PC-3 (cell line): ENCODE measurements around the gene AMZ1. TPM values are rescaled to one million over a fixed set of nuclear protein-coding genes. Genes with fewer than 3 reads are reported as not detected.

Experiments
- ATAC-seq: fragments of 200-7000 bp; cut with Tn5 transposase; 2 replicates; pipeline ENCODE4 v1.9.1; 2020; ENCODE audit warnings: mild to moderate bottlenecking, moderate library complexity
- BruUV-seq: library from RNA; stranded (reverse); fragments of 400-500 nt; replicated peaks from 2 replicates; lab custom pipeline; 2021; lab: Mats Ljungman, UMichigan
- CTCF ChIA-PET: fragments of 300-600 bp; sonication (Branson Sonifier 250); formaldehyde crosslinking; loops from one replicate; lab custom pipeline; 2022; ENCODE audit warnings: antibody characterized with exemption; lab: Charles Lee
- POLR2A ChIA-PET: fragments of 300-600 bp; sonication (Branson Sonifier 250); formaldehyde crosslinking; loops from one replicate; lab custom pipeline; 2022; ENCODE audit warnings: antibody characterized with exemption; ENCODE audit not compliant: unreplicated experiment; lab: Charles Lee
- DNase-seq: peaks from one replicate; pipeline ENCODE4 v3.0.0-alpha.2; 2015
- H2AFZ ChIP-seq: fragments of 300-600 bp; sonication (generic); 2 replicates; pipeline ENCODE4 v1.6.0; 2016; ENCODE audit warnings: antibody characterized with exemption, low read length
- H3F3A ChIP-seq: fragments of 300-600 bp; sonication (generic); one replicate; pipeline ENCODE4 v1.6.0; 2017; ENCODE audit warnings: antibody characterized with exemption, low read length, control low read depth, mild to moderate bottlenecking; ENCODE audit not compliant: unreplicated experiment
- H3K27ac ChIP-seq: fragments of 300-600 bp; sonication (generic); 2 replicates; pipeline ENCODE4 v1.5.1; 2016; ENCODE audit warnings: mild to moderate bottlenecking, low read length
- H3K27me3 ChIP-seq: fragments of 300-600 bp; sonication (generic); 2 replicates; pipeline ENCODE4 v1.6.1; 2016; ENCODE audit warnings: low read length, mixed read lengths
- H3K36me3 ChIP-seq: fragments of 300-600 bp; sonication (generic); 2 replicates; pipeline ENCODE4 v1.6.1; 2016; ENCODE audit warnings: low read depth, mixed run types, low read length, mixed read lengths
- H3K4me1 ChIP-seq: fragments of 300-600 bp; sonication (generic); 2 replicates; pipeline ENCODE4 v1.5.1; 2016; ENCODE audit warnings: low read length; ENCODE audit not compliant: insufficient read depth
- H3K4me2 ChIP-seq: fragments of 300-600 bp; sonication (generic); 2 replicates; pipeline ENCODE4 v1.6.0; 2016; ENCODE audit warnings: low read length
- H3K4me3 ChIP-seq: fragments of 300-600 bp; sonication (generic); 2 replicates; pipeline ENCODE4 v1.5.1; 2016; ENCODE audit warnings: mild to moderate bottlenecking, low read length, mixed read lengths
- H3K79me2 ChIP-seq: fragments of 300-600 bp; sonication (generic); 2 replicates; pipeline ENCODE4 v1.6.1; 2017; ENCODE audit warnings: low read length, mixed read lengths
- H3K9ac ChIP-seq: fragments of 300-600 bp; sonication (generic); 2 replicates; pipeline ENCODE4 v1.6.0; 2016; ENCODE audit warnings: mild to moderate bottlenecking, low read length
- H3K9me2 ChIP-seq: fragments of 300-600 bp; sonication (generic); replicated peaks from 2 replicates; pipeline ENCODE4 v1.6.1; 2016; ENCODE audit warnings: mixed run types, low read length, mixed read lengths
- H3K9me3 ChIP-seq: fragments of 300-600 bp; sonication (generic); 2 replicates; pipeline ENCODE4 v1.6.1; 2016; ENCODE audit warnings: low read length, mixed read lengths
- H4K20me1 ChIP-seq: fragments of 300-600 bp; sonication (generic); 2 replicates; pipeline ENCODE4 v1.6.1; 2016; ENCODE audit warnings: low read length, mixed read lengths
- CTCF ChIP-seq: fragments of 300-600 bp; sonication (generic); conservative IDR thresholded peaks from 2 replicates; pipeline ENCODE4 v1.5.1; 2017; ENCODE audit warnings: antibody characterized with exemption, low read depth, mild to moderate bottlenecking, low read length
- EZH2 ChIP-seq: fragments of 300-600 bp; sonication (generic); IDR thresholded peaks from one replicate; pipeline ENCODE4 v1.6.1; 2017; ENCODE audit warnings: antibody characterized with exemption, mild to moderate bottlenecking, low read length; ENCODE audit not compliant: unreplicated experiment
- EZH2phosphoT487 ChIP-seq: fragments of 300-600 bp; sonication (generic); IDR thresholded peaks from 2 replicates; pipeline ENCODE4 v1.6.1; 2018; ENCODE audit warnings: mild to moderate bottlenecking, antibody characterized with exemption, low read length, borderline replicate concordance
- intact Hi-C: fragments of 100-400 bp; cut with micrococcal nuclease; formaldehyde crosslinking; loops from 2 replicates; pipeline ENCODE4 v1.9.0; 2023
- total RNA-seq: library from RNA; depleted of rRNA; stranded (reverse); fragments of >200 nt; gene quantifications from 2 replicates; pipeline ENCODE4 v1.2.3, GENCODE V29; 2014

AMZ1 gene
- total RNA-seq, 1 experiment from 2014 or later = not detected

- Histone ChIP-seq H3K4me3 (no peak overlapping the region), H3K4me2 (no peak overlapping the region), H3K9ac (no peak overlapping the region), H3K27ac (no peak overlapping the region), H3K27me3 (no peaks in the 10 kb centered on the region), H3K9me2 (no peaks in the 10 kb centered on the region), H3K79me2 (no peaks in the 10 kb centered on the region), H3K36me3 (no peaks in the 10 kb centered on the region), H4K20me1 (no peaks in the 10 kb centered on the region), H2AFZ (no peak overlapping the region), H3F3A (no peaks in the 10 kb centered on the region), H3K9me3 (no peaks in the 10 kb centered on the region), H3K4me1 (no peaks in the 10 kb centered on the region)
- POLR2A ChIA-PET = no interaction called here
- intact Hi-C loops = no loop called here
- no TSS peak for BruUV-seq
- DNase-seq (no peak), ATAC-seq (no peak)
- CTCF ChIA-PET = no interaction called here
- TF ChIP-seq EZH2 (no peak), CTCF (peak; percentile 34; the same call in 1 of the 2 replicates)
Observed at GRCh38 chr7:2643386-2644219, 44.4 kb upstream of the AMZ1 start.

- Histone ChIP-seq H3K9me2 (no peaks in the 10 kb centered on the region), H3K4me2 (no peak overlapping the region), H3K9me3 (no peaks in the 10 kb centered on the region), H2AFZ (no peak overlapping the region), H3K4me3 (no peak overlapping the region), H3K27me3 (no peaks in the 10 kb centered on the region), H3K79me2 (no peaks in the 10 kb centered on the region), H3K4me1 (no peaks in the 10 kb centered on the region), H3K36me3 (no peaks in the 10 kb centered on the region), H4K20me1 (no peaks in the 10 kb centered on the region), H3K9ac (no peak overlapping the region), H3F3A (no peaks in the 10 kb centered on the region), H3K27ac (no peak overlapping the region)
- ChIA-PET POLR2A (no interaction called here), CTCF (no interaction called here)
- no TSS peak for BruUV-seq
- DNase-seq (no peak), ATAC-seq (no peak)
- intact Hi-C loops = no loop called here
- TF ChIP-seq CTCF (no peak), EZH2phosphoT487 (no peak), EZH2 (no peak)
Observed at GRCh38 chr7:2644220-2644561, 43.8 kb upstream of the AMZ1 start.

- no peak for TF ChIP-seq EZH2
- no peak for TF ChIP-seq EZH2phosphoT487
- no peak for TF ChIP-seq CTCF
- no peaks in the 10 kb centered on the region for H3K79me2 ChIP-seq
Observed at GRCh38 chr7:2644562-2645273, 43.3 kb upstream of the AMZ1 start.

More at GRCh38 chr7:2644562-2645273, 43.3 kb upstream of the AMZ1 start:
- Histone ChIP-seq H4K20me1 (no peaks in the 10 kb centered on the region), H3K9me2 (no peaks in the 10 kb centered on the region), H3K27me3 (no peaks in the 10 kb centered on the region), H3F3A (no peaks in the 10 kb centered on the region), H3K4me3 (no peak overlapping the region), H3K36me3 (no peaks in the 10 kb centered on the region), H3K9ac (no peak overlapping the region), H2AFZ (no peak overlapping the region), H3K4me1 (no peaks in the 10 kb centered on the region), H3K27ac (no peak overlapping the region), H3K4me2 (no peak overlapping the region), H3K9me3 (no peaks in the 10 kb centered on the region)
- BruUV-seq = no TSS peak
- CTCF ChIA-PET = no interaction called here
- POLR2A ChIA-PET = no interaction called here
- ATAC-seq (no peak), DNase-seq (no peak)
- intact Hi-C loops = no loop called here
